Omental fat pad (tissue), 4 donors: ENCODE results near the gene MBTPS1. TPM values are rescaled to one million over a fixed set of nuclear protein-coding genes. Genes with fewer than 3 reads are reported as not detected.

Experiments
- ATAC-seq: fragments of 150-250 bp; one replicate; pipeline ENCODE4 v1.9.1; 2016; ENCODE audit warnings: mild to moderate bottlenecking, moderate library complexity; ENCODE audit not compliant: low FRiP score
- DNase-seq: peaks from one replicate; pipeline ENCODE4 v3.0.0-alpha.2; 2019; ENCODE audit warnings: low spot score
- total RNA-seq, 4 donors: library from RNA; depleted of rRNA; stranded (reverse); fragments of >200 nt; gene quantifications; one replicate each; pipeline ENCODE4 v1.1.0, GENCODE V29; 2016
- TF ChIP-seq, protein P1 (sequence below), 3 donors: fragments of 450-650 bp; IDR thresholded peaks; one replicate each; pipeline ENCODE4 v1.5.1; 2016 to 2017; ENCODE audit warnings: antibody characterized with exemption in 3 of 3, mild to moderate bottlenecking in 3 of 3, moderate library complexity in 2 of 3

Gene MBTPS1
- total RNA-seq, 4 donors from 2014 or later, result 75.3 to 100 (median 84.3) TPM

DNA sequence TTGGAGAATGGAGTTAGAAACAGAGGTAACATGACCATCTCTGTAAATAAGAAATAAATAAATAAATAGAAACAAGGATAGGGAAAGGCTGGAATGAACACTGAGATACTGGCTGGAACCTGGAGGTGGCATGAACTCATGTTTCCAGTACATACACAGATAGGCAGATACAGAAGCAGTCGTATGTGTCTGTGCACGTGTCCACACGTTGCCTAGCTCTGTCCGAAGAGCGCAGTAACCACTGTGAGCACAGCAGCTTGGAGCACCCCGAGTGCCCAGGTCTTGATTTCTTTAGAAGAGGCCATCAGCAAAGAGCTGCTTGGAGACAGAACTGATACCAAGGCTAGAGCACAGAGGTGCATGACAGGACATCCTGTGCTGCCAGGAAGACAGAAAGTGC, 37.1 kb downstream of the MBTPS1 start:
- DNase-seq (no peak), ATAC-seq (no peak)
- TF ChIP-seq, protein P1, sequence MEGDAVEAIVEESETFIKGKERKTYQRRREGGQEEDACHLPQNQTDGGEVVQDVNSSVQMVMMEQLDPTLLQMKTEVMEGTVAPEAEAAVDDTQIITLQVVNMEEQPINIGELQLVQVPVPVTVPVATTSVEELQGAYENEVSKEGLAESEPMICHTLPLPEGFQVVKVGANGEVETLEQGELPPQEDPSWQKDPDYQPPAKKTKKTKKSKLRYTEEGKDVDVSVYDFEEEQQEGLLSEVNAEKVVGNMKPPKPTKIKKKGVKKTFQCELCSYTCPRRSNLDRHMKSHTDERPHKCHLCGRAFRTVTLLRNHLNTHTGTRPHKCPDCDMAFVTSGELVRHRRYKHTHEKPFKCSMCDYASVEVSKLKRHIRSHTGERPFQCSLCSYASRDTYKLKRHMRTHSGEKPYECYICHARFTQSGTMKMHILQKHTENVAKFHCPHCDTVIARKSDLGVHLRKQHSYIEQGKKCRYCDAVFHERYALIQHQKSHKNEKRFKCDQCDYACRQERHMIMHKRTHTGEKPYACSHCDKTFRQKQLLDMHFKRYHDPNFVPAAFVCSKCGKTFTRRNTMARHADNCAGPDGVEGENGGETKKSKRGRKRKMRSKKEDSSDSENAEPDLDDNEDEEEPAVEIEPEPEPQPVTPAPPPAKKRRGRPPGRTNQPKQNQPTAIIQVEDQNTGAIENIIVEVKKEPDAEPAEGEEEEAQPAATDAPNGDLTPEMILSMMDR (IDR thresholded peaks at IDR 0.05), result no peak

- no peak for ATAC-seq
- no peak for DNase-seq
- TF ChIP-seq, protein P1 (IDR thresholded peaks at IDR 0.05), result no peak
These were observed 41.4 kb downstream of the MBTPS1 start for GRCh38 chr16:84075376-84075775.

DNA sequence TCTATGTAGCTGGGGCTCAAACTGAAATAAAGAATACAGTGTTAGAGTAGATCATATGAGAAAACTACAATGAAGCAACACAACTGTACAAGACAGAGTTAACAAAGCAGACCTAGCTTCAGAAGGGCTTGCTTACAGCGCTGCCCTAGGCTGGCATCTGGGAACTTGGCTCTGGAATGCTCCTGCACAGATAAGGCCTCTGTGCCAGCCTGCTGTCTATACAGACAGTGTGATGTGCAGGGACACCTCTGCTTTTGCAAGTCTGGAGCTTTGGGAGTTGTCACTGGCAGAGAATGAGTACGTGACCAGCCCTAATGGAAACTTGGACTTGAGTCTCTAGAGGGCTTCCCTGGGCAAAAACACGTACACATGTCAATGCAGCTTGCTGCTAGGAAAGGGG, 42.0 kb downstream of the MBTPS1 start:
- no peak for ATAC-seq
- TF ChIP-seq, protein P1 (IDR thresholded peaks at IDR 0.05), result no peak
- DNase-seq, result no peak

DNA sequence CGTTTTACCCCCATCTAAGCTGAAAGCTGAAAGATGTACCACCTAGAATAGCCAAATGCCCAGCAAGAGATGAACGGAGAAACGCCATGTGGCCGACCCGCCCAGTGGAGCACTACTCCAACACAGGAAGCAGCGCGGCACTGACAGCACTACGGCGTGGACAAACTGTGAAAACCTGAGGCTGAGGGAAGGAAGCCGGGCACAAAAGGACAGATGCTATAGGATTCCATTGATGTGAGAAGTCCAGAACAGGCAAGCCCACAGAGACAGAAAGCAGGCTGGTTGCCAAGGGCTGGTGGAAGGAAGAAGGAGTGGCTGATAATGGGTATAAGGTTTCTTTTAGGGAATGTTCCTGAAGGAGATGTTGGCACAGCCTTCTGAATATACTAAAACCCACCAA, 44.7 kb downstream of the MBTPS1 start:
- DNase-seq (no peak), ATAC-seq (no peak)
- TF ChIP-seq, protein P1 (IDR thresholded peaks at IDR 0.05), result no peak

DNA sequence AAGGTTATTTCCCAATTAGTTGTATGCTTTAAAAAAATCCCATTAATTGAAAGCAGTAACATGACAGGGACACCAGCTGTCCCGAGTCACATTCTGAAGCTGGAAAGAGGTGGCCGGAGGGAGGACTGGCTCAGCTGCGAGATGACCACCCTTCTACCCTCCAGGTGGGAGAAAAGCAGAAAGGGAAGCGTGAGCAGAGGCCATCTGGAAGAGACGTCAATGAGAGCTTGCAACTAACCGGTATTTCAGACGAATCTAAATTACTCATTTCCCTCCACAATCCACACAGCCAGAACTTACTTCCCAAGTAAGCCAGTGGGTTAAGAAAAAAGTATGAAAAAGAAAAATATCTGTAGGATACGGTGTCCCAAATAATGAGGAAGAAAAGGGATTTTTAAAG, 45.6 kb downstream of the MBTPS1 start:
- TF ChIP-seq, protein P1 (IDR thresholded peaks at IDR 0.05), result no peak
- no peak for ATAC-seq

GRCh38 chr16:84069540-84069939, 47.2 kb downstream of the MBTPS1 start:
- TF ChIP-seq, protein P1 (IDR thresholded peaks at IDR 0.05), result no peak
- DNase-seq (no peak), ATAC-seq (no peak)

More for the DNA sequence above, 45.6 kb downstream of the MBTPS1 start:
- DNase-seq, result no peak

GRCh38 chr16:84068783-84069462, 47.8 kb downstream of the MBTPS1 start:
- ATAC-seq (no peak), DNase-seq (no peak)
- TF ChIP-seq, protein P1 (IDR thresholded peaks at IDR 0.05), result no peak
